Parathyroid adenoma (tissue), 2 donors: ENCODE data around the gene BRMS1L.

Experiments used
- H2AFZ ChIP-seq: fragments of 300-600 bp; sonication (generic); one replicate; pipeline ENCODE4 v1.7.0; 2017; ENCODE audit warnings: antibody characterized with exemption, mild to moderate bottlenecking
- H3K27ac ChIP-seq: fragments of 300-600 bp; sonication (generic); one replicate; pipeline ENCODE4 v1.7.0; 2017
- H3K27me3 ChIP-seq: fragments of 300-600 bp; sonication (generic); one replicate; pipeline ENCODE4 v1.7.0; 2017; ENCODE audit warnings: low read length; ENCODE audit not compliant: control insufficient read depth, insufficient read depth
- H3K36me3 ChIP-seq: fragments of 300-600 bp; sonication (generic); one replicate; pipeline ENCODE4 v1.7.0; 2017; ENCODE audit warnings: low read length; ENCODE audit not compliant: control insufficient read depth, insufficient read depth
- H3K4me1 ChIP-seq: fragments of 300-600 bp; sonication (generic); one replicate; pipeline ENCODE4 v1.7.0; 2017; ENCODE audit warnings: control low read depth
- H3K4me2 ChIP-seq: fragments of 300-600 bp; sonication (generic); one replicate; pipeline ENCODE4 v1.7.0; 2017; ENCODE audit warnings: low read length
- H3K4me3 ChIP-seq: fragments of 300-600 bp; sonication (generic); one replicate; pipeline ENCODE4 v1.7.0; 2017; ENCODE audit warnings: low read depth, low read length
- H3K79me2 ChIP-seq: fragments of 300-600 bp; sonication (generic); one replicate; pipeline ENCODE4 v1.7.0; 2017; ENCODE audit warnings: control low read depth
- H3K9ac ChIP-seq: fragments of 300-600 bp; sonication (generic); one replicate; pipeline ENCODE4 v1.7.0; 2017; ENCODE audit warnings: mild to moderate bottlenecking
- H3K9me3 ChIP-seq: fragments of 300-600 bp; sonication (generic); one replicate; pipeline ENCODE4 v1.7.0; 2017; ENCODE audit warnings: low read length; ENCODE audit not compliant: control insufficient read depth
- TF ChIP-seq, protein P1 (sequence below): fragments of 300-600 bp; sonication (generic); IDR thresholded peaks from one replicate; pipeline ENCODE4 v1.7.0; 2017; ENCODE audit warnings: antibody characterized with exemption, mild to moderate bottlenecking
- donor health status: primary hyperparathyroidism.

The BRMS1L gene

DNA sequence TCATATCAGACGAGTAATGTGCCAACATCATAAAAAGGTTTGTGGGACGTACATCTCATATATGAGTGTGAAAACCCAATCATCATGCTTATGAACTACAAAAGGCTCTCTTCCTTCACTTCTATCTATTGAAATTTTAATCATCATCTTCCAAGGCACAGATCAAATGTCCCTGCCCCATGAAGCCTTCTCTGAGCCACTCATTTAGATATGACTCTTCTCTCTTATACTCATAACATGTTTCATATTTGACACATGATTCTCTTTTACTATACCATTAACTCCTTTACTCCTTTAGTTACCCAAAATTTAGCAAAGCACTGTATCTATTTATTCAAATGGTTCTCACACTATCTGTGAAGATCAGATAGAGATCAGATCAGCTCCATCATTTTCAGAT lies 39.3 kb upstream of the BRMS1L start:
- no peaks in the 10 kb centered on the region for H3K4me1 ChIP-seq
- H3K79me2 ChIP-seq: peaks cover 42% of the 10 kb centered on the region
- no peaks in the 10 kb centered on the region for H3K36me3 ChIP-seq
- no peak overlapping the region for H3K9ac ChIP-seq
- no peaks in the 10 kb centered on the region for H3K9me3 ChIP-seq
- no peak overlapping the region for H3K4me2 ChIP-seq
- H3K4me3 ChIP-seq: no peak overlapping the region
- H2AFZ ChIP-seq: no peak overlapping the region
- no peak overlapping the region for H3K27ac ChIP-seq
- no peaks in the 10 kb centered on the region for H3K27me3 ChIP-seq
- TF ChIP-seq, protein P1, sequence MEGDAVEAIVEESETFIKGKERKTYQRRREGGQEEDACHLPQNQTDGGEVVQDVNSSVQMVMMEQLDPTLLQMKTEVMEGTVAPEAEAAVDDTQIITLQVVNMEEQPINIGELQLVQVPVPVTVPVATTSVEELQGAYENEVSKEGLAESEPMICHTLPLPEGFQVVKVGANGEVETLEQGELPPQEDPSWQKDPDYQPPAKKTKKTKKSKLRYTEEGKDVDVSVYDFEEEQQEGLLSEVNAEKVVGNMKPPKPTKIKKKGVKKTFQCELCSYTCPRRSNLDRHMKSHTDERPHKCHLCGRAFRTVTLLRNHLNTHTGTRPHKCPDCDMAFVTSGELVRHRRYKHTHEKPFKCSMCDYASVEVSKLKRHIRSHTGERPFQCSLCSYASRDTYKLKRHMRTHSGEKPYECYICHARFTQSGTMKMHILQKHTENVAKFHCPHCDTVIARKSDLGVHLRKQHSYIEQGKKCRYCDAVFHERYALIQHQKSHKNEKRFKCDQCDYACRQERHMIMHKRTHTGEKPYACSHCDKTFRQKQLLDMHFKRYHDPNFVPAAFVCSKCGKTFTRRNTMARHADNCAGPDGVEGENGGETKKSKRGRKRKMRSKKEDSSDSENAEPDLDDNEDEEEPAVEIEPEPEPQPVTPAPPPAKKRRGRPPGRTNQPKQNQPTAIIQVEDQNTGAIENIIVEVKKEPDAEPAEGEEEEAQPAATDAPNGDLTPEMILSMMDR: no peak

DNA sequence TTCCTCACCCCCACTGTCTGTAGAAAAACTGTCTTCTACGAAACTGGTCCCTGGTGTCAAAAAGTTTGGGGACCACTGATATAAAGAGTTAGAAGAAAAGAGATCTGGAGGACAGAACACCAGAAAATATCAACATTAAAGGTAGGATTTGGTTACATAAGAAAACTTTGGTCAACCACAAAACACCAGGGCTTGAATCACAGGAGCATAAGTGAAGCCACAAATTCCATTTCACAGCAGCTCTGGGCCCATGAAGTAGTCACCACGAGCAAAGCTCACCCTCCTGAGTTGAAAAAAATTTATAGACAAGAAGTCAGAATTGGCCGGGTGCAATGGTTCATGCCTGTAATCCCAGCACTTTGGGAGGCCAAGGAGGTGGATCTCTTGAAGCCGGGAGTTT lies 36.5 kb upstream of the BRMS1L start:
- Histone ChIP-seq H3K36me3 (no peaks in the 10 kb centered on the region), H3K27ac (no peak overlapping the region), H3K27me3 (no peaks in the 10 kb centered on the region), H3K4me1 (no peaks in the 10 kb centered on the region), H3K4me2 (no peak overlapping the region), H3K9ac (no peak overlapping the region), H3K79me2 (peaks cover 38% of the 10 kb centered on the region), H3K4me3 (no peak overlapping the region), H3K9me3 (no peaks in the 10 kb centered on the region), H2AFZ (no peak overlapping the region)
- TF ChIP-seq, protein P1: no peak

DNA sequence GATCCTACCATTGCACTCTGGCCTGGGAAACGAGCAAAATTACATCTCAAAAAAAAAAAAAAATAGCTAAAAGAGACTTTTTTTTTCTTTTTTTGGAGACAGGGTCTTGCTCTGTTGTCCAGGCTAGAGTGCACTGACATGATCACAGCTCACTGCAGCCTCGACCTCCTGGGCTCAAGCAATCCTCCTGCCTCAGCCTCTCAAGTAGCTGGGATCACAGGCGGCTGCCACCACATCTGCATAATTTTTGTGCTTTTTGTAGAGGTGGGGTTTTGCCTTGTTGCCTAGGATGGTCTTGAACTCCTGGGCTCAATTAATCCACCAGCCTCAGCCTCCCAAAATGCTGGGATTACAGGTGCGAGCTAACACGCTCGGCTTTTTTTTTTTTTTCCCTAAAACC lies 28.3 kb upstream of the BRMS1L start:
- Histone ChIP-seq H3K27ac (no peak overlapping the region), H3K4me2 (no peak overlapping the region), H3K36me3 (no peaks in the 10 kb centered on the region), H2AFZ (no peak overlapping the region), H3K9me3 (no peaks in the 10 kb centered on the region), H3K4me1 (no peaks in the 10 kb centered on the region), H3K27me3 (no peaks in the 10 kb centered on the region), H3K9ac (no peak overlapping the region), H3K4me3 (no peak overlapping the region), H3K79me2 (peaks cover 67% of the 10 kb centered on the region)
- TF ChIP-seq, protein P1: no peak

DNA sequence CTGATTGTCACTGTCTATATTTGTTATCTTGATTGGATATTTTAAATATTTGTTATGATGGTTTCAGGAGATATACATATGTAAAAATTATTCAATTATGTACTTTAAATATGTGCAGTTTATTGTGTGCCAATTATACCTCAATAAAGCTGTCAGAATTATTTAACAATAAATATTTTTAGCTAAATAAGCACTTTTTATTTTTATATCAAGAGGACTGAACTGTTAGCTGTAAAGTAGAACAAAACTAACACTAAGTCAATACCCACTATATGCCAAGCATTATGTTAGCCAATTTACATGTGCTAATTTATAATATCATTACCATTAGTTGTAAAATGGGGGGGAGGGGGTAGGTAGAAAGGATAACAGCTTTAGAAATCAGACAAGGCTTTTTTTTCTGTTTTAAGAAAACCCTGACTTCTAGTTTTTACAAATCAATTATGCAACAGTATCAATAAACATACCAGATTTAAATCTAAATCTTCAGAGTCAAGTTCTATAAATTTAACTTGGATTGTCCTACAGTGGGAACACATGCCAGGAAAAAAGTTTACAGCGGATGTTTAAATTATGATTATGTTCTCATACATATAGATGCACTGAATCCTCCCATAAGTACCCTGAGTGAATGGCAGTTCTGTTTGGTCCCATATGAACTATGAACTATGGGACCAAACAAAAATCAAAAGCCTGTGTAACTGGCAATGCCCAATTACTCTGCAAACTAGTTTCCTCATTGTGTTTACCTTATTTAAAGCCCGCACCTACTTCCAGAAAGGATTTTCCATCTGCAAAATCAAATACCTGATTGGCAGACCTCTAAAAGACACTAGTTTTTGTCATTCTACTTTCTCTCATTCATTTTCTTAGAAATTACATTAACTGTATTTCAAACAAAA lies 19.9 kb upstream of the BRMS1L start:
- peaks cover 44% of the 10 kb centered on the region for H3K79me2 ChIP-seq
- TF ChIP-seq, protein P1: no peak
- H3K9ac ChIP-seq: no peak overlapping the region
- H3K4me3 ChIP-seq: peak overlapping the region; percentile 24
- peaks cover 14% of the 10 kb centered on the region for H3K4me1 ChIP-seq
- no peaks in the 10 kb centered on the region for H3K27me3 ChIP-seq
- H3K9me3 ChIP-seq: no peaks in the 10 kb centered on the region
- no peak overlapping the region for H3K27ac ChIP-seq
- H2AFZ ChIP-seq: no peak overlapping the region
- no peaks in the 10 kb centered on the region for H3K36me3 ChIP-seq
- H3K4me2 ChIP-seq: peak overlapping the region; percentile 50
